Hepatocyte (in vitro differentiated cells): ENCODE data around the gene CORO2A. TPM values are rescaled to one million over a fixed set of nuclear protein-coding genes. Genes with fewer than 3 reads are reported as not detected.

Experiments
- DNase-seq: peaks from one replicate; pipeline ENCODE4 v3.0.0-alpha.2; 2016; ENCODE audit warnings: low spot score
- H2AFZ ChIP-seq: fragments of 200-600 bp; sonication (generic); 2 replicates; pipeline ENCODE4 v1.6.0; 2016; ENCODE audit warnings: antibody characterized with exemption, mild to moderate bottlenecking
- H3K27ac ChIP-seq: fragments of 200-600 bp; sonication (generic); 2 replicates; pipeline ENCODE4 v1.5.1; 2016; ENCODE audit warnings: mild to moderate bottlenecking
- H3K27me3 ChIP-seq: fragments of 200-600 bp; sonication (generic); 2 replicates; pipeline ENCODE4 v1.6.1; 2016
- H3K36me3 ChIP-seq: fragments of 200-600 bp; sonication (generic); replicated peaks from 2 replicates; pipeline ENCODE4 v1.5.1; 2016; ENCODE audit warnings: low read depth; ENCODE audit not compliant: insufficient read depth
- H3K4me1 ChIP-seq: fragments of 200-600 bp; sonication (generic); 2 replicates; pipeline ENCODE4 v1.5.1; 2016; ENCODE audit warnings: mild to moderate bottlenecking, moderate library complexity; ENCODE audit not compliant: insufficient read depth
- H3K4me2 ChIP-seq: fragments of 200-600 bp; sonication (generic); 2 replicates; pipeline ENCODE4 v1.6.0; 2016
- H3K4me3 ChIP-seq: fragments of 200-600 bp; sonication (generic); 2 replicates; pipeline ENCODE4 v1.5.1; 2016; ENCODE audit warnings: mild to moderate bottlenecking
- H3K79me2 ChIP-seq: fragments of 200-600 bp; sonication (generic); 2 replicates; pipeline ENCODE4 v1.6.0; 2017; ENCODE audit warnings: mild to moderate bottlenecking
- H3K9me2 ChIP-seq: fragments of 200-600 bp; sonication (generic); replicated peaks from 2 replicates; pipeline ENCODE4 v1.6.0; 2017; ENCODE audit warnings: mild to moderate bottlenecking; ENCODE audit not compliant: insufficient read depth
- H3K9me3 ChIP-seq: fragments of 200-600 bp; sonication (generic); 2 replicates; pipeline ENCODE4 v1.5.1; 2016; ENCODE audit warnings: low read depth, mild to moderate bottlenecking
- H4K20me1 ChIP-seq: fragments of 200-600 bp; sonication (generic); 2 replicates; pipeline ENCODE4 v1.6.0; 2016; ENCODE audit warnings: mild to moderate bottlenecking; ENCODE audit not compliant: insufficient read depth, poor library complexity, severe bottlenecking
- EZH2 ChIP-seq: fragments of 200-600 bp; sonication (generic); IDR thresholded peaks from 2 replicates; pipeline ENCODE4 v1.6.1; 2016; ENCODE audit warnings: antibody characterized with exemption, mild to moderate bottlenecking, borderline replicate concordance
- EZH2phosphoT487 ChIP-seq: fragments of 200-600 bp; sonication (generic); IDR thresholded peaks from one replicate; pipeline ENCODE4 v1.6.1; 2018; ENCODE audit warnings: antibody characterized with exemption, mild to moderate bottlenecking, low read depth, moderate library complexity; ENCODE audit not compliant: unreplicated experiment, severe bottlenecking
- WGBS: methylation state at CpG from one replicate; pipeline ENCODE4 v1.1.6; 2016; ENCODE audit warnings: low lambda C conversion rate; ENCODE audit errors: missing lambda C conversion rate; 5-methylcytosine and 5-hydroxymethylcytosine counted together
- polyA plus RNA-seq: library from polyadenylated mRNA; unstranded; fragments of >200 nt; fragmentation: Nextera tagmentation; extraction: Ambion mirVana; gene quantifications from 2 replicates; pipeline ENCODE4 v1.2.1, GENCODE V29; 2016
- total RNA-seq: library from RNA; depleted of rRNA; stranded (reverse); fragments of >200 nt; gene quantifications from 2 replicates; pipeline ENCODE4 v1.2.3, GENCODE V29; 2014
- TF ChIP-seq, protein P1 (sequence below): fragments of 200-600 bp; sonication (generic); IDR thresholded peaks from 2 replicates; pipeline ENCODE4 v1.5.1; 2016; ENCODE audit warnings: antibody characterized with exemption, mild to moderate bottlenecking; ENCODE audit not compliant: poor library complexity

CORO2A gene
- total and polyA plus RNA-seq, 2 experiments from 2014 or later = 12.8 to 24.6 TPM

DNA sequence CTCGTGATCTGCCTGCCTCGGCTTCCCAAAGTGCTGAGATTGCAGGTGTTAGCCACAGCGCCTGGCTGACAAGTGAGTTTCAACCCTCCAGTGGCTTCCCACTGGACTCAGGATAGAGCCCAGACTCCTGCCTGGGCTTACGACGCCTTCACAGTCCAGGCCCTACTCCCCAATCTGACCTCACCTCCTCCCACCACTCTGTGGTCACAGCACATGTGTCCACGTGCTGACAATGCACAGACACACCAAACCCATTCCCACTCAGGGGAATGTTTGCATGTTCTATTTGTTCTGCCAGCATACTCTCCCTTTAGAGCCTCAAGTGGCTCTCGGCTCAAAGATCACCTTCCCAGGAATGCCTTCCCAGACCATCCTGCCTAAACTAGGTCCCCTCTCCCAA is 42.3 kb downstream of the CORO2A start:
- DNase-seq = no peak
- Histone ChIP-seq H3K4me1 (peaks cover 29% of the 10 kb centered on the region), H4K20me1 (no peaks in the 10 kb centered on the region), H3K4me3 (no peak overlapping the region), H3K9me2 (no peaks in the 10 kb centered on the region), H2AFZ (no peak overlapping the region), H3K4me2 (no peak overlapping the region), H3K79me2 (no peaks in the 10 kb centered on the region), H3K27me3 (no peaks in the 10 kb centered on the region), H3K27ac (peak overlapping the region; percentile 77), H3K36me3 (no peaks in the 10 kb centered on the region), H3K9me3 (no peaks in the 10 kb centered on the region)
- WGBS = 71% methylated on average over 7 of the region's 7 CpGs
- TF ChIP-seq EZH2 = no peak
- TF ChIP-seq, protein P1, sequence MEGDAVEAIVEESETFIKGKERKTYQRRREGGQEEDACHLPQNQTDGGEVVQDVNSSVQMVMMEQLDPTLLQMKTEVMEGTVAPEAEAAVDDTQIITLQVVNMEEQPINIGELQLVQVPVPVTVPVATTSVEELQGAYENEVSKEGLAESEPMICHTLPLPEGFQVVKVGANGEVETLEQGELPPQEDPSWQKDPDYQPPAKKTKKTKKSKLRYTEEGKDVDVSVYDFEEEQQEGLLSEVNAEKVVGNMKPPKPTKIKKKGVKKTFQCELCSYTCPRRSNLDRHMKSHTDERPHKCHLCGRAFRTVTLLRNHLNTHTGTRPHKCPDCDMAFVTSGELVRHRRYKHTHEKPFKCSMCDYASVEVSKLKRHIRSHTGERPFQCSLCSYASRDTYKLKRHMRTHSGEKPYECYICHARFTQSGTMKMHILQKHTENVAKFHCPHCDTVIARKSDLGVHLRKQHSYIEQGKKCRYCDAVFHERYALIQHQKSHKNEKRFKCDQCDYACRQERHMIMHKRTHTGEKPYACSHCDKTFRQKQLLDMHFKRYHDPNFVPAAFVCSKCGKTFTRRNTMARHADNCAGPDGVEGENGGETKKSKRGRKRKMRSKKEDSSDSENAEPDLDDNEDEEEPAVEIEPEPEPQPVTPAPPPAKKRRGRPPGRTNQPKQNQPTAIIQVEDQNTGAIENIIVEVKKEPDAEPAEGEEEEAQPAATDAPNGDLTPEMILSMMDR = no peak
- TF ChIP-seq EZH2phosphoT487 = no peak

DNA sequence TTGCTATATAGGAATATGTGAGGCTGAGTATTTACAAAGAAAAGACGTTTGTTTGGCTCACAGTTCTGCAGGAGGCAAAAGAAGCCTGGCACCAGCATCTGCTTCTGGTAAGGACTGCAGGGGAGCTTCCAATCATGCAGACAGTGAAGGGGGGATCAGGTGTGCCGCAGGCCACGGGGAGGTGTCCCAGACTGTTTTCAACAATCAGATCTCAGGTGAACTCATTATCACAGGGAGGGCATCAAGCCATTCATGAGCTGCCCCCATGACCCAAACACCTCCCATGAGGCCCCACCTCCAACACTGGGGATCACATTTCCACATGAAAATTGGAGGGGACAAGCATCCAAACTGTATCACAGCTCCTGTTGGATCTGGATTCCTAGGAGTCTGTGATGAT is 43.0 kb downstream of the CORO2A start:
- no peaks in the 10 kb centered on the region for H3K9me2 ChIP-seq
- no peak overlapping the region for H2AFZ ChIP-seq
- peak overlapping the region; percentile 77 for H3K27ac ChIP-seq
- no peaks in the 10 kb centered on the region for H3K27me3 ChIP-seq
- H3K4me2 ChIP-seq = no peak overlapping the region
- no peaks in the 10 kb centered on the region for H4K20me1 ChIP-seq
- no peaks in the 10 kb centered on the region for H3K9me3 ChIP-seq
- H3K4me1 ChIP-seq = peaks cover 29% of the 10 kb centered on the region
- no peaks in the 10 kb centered on the region for H3K36me3 ChIP-seq
- TF ChIP-seq EZH2 (no peak), EZH2phosphoT487 (no peak)
- TF ChIP-seq, protein P1 = no peak
- H3K4me3 ChIP-seq = no peak overlapping the region
- WGBS = 76% methylated on average over 3 of the region's 3 CpGs
- DNase-seq = no peak
- no peaks in the 10 kb centered on the region for H3K79me2 ChIP-seq

DNA sequence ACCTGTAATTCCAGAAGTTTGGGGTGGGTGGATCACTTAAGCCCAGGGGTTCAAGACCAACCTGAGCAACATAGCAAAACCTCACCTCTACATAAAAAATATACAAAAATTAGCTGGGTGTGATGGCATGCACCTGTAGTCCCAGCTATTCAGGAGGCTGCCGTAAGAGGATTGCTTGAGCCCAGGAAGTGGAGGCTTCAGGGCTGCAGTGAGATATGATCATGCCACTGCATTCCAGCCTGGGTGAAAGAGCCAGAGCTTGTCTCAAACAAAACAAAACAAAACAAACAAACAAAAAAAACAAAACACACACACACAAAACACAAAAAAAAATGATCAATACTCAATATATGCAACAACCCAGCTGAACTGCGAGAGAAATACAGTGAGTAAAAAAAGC is 44.0 kb downstream of the CORO2A start:
- Histone ChIP-seq H2AFZ (no peak overlapping the region), H3K27ac (no peak overlapping the region), H3K9me3 (no peaks in the 10 kb centered on the region), H3K9me2 (no peaks in the 10 kb centered on the region), H4K20me1 (no peaks in the 10 kb centered on the region), H3K36me3 (no peaks in the 10 kb centered on the region), H3K27me3 (no peaks in the 10 kb centered on the region), H3K79me2 (no peaks in the 10 kb centered on the region), H3K4me1 (peaks cover 29% of the 10 kb centered on the region), H3K4me3 (no peak overlapping the region), H3K4me2 (no peak overlapping the region)
- no peak for DNase-seq
- TF ChIP-seq EZH2phosphoT487 (no peak), EZH2 (no peak)
- TF ChIP-seq, protein P1 = no peak
- 85% methylated on average over 2 of the region's 2 CpGs for WGBS

DNA sequence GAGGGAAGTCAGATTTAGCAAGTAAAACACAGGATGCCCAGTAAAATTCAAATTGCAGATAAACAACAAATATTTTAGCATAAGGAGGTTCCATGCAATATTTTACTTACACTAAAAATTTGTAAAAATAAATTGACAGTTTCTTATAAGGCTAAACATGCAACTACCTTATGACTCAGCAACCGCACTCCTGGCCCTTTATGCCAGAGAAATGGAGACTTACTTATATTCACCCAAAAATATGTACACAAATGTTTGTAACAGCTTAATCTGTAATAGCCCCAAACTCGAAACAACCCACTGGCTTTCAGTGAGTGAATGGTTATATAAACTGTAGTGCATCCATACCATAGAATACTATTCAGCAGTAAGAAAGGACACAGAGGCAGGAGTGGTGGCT is 44.9 kb downstream of the CORO2A start:
- Histone ChIP-seq H3K4me3 (no peak overlapping the region), H3K9me3 (no peaks in the 10 kb centered on the region), H3K4me1 (peaks cover 29% of the 10 kb centered on the region), H4K20me1 (no peaks in the 10 kb centered on the region), H3K79me2 (no peaks in the 10 kb centered on the region), H3K27ac (peak overlapping the region; percentile 96), H3K4me2 (no peak overlapping the region), H3K9me2 (no peaks in the 10 kb centered on the region), H3K36me3 (no peaks in the 10 kb centered on the region), H2AFZ (no peak overlapping the region), H3K27me3 (no peaks in the 10 kb centered on the region)
- DNase-seq = no peak
- 93% methylated on average over 2 of the region's 2 CpGs for WGBS
- TF ChIP-seq EZH2phosphoT487 (no peak), EZH2 (no peak)
- TF ChIP-seq, protein P1 = no peak
